DOHH2 (cell line): Measurements from ENCODE around the gene TNS1.

ENCODE experiments used
- EZH2phosphoT487 ChIP-seq: fragments of 200-600 bp; sonication (generic); IDR thresholded peaks from 2 replicates; pipeline ENCODE4 v1.6.1; 2017; ENCODE audit warnings: borderline replicate concordance, mild to moderate bottlenecking, antibody characterized with exemption, low read length, moderate library complexity, mixed read lengths
- TF ChIP-seq, protein P1 (sequence below): fragments of 200-600 bp; sonication (generic); IDR thresholded peaks from one replicate; pipeline ENCODE4 v1.5.1; 2014; ENCODE audit warnings: antibody characterized with exemption, mild to moderate bottlenecking, low read depth, low read length; ENCODE audit not compliant: poor library complexity, severe bottlenecking

DNA sequence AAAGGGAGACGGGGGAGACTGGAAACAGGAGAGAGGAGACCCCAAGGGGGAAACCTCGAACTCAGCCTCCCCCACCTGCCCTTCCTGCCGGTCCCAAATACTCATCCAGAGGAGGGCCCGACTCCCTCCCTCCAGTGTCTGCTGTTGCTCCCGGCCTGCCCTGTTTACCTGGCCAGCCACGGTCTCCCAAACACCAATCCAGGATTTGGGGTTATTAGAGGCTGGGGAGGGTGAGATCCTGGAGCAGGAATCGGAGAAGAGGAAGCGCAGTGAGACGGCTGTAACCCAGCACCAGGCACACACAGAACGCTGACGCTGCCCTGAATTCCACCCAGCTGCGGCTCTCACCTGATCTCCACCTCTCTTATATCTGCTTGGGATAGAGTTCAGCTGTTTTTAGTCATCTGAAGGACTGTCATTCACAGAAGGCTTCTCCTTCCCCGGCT is 213.0 kb downstream of the TNS1 start:
- TF ChIP-seq, protein P1, sequence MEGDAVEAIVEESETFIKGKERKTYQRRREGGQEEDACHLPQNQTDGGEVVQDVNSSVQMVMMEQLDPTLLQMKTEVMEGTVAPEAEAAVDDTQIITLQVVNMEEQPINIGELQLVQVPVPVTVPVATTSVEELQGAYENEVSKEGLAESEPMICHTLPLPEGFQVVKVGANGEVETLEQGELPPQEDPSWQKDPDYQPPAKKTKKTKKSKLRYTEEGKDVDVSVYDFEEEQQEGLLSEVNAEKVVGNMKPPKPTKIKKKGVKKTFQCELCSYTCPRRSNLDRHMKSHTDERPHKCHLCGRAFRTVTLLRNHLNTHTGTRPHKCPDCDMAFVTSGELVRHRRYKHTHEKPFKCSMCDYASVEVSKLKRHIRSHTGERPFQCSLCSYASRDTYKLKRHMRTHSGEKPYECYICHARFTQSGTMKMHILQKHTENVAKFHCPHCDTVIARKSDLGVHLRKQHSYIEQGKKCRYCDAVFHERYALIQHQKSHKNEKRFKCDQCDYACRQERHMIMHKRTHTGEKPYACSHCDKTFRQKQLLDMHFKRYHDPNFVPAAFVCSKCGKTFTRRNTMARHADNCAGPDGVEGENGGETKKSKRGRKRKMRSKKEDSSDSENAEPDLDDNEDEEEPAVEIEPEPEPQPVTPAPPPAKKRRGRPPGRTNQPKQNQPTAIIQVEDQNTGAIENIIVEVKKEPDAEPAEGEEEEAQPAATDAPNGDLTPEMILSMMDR = no peak
- TF ChIP-seq EZH2phosphoT487 = no peak
